Neuronal stem cell (in vitro differentiated cells): ENCODE results near the gene UBXN6.

ENCODE experiments used
- DNase-seq: peaks from one replicate; pipeline ENCODE4 v3.0.0-alpha.2; 2013; ENCODE audit warnings: low spot score
- H2AFZ ChIP-seq: one replicate; pipeline ENCODE4 v1.6.1; 2013; ENCODE audit warnings: mild to moderate bottlenecking, low read length, inconsistent platforms
- H2AK5ac ChIP-seq: 2 replicates; pipeline ENCODE4 v1.6.1; 2013; ENCODE audit warnings: low read depth, mild to moderate bottlenecking, inconsistent platforms, low read length, moderate library complexity, mixed read lengths
- H2BK120ac ChIP-seq: 2 replicates; pipeline ENCODE4 v1.6.1; 2013; ENCODE audit warnings: low read depth, mild to moderate bottlenecking, inconsistent platforms, low read length, moderate library complexity, mixed read lengths
- H2BK12ac ChIP-seq: one replicate; pipeline ENCODE4 v1.6.1; 2013; ENCODE audit warnings: low read length, inconsistent platforms
- H2BK15ac ChIP-seq: 2 replicates; pipeline ENCODE4 v1.6.1; 2013; ENCODE audit warnings: mild to moderate bottlenecking, low read length, inconsistent platforms, mixed read lengths
- H2BK5ac ChIP-seq: one replicate; pipeline ENCODE4 v1.6.1; 2013; ENCODE audit warnings: inconsistent platforms, mild to moderate bottlenecking, low read length, moderate library complexity
- H3K14ac ChIP-seq: one replicate; pipeline ENCODE4 v1.6.1; 2013; ENCODE audit warnings: low read length, inconsistent platforms
- H3K18ac ChIP-seq: 2 replicates; pipeline ENCODE4 v1.6.1; 2013; ENCODE audit warnings: low read length, inconsistent platforms
- H3K23ac ChIP-seq: 2 replicates; pipeline ENCODE4 v1.6.1; 2013; ENCODE audit warnings: low read depth, mild to moderate bottlenecking, mixed read lengths, low read length, inconsistent platforms; ENCODE audit not compliant: poor library complexity
- H3K27ac ChIP-seq: replicated peaks from 3 replicates; pipeline ENCODE4 v1.5.1; 2013; ENCODE audit warnings: low read length, inconsistent platforms
- H3K27me3 ChIP-seq, 3 experiments: 2 replicates each; pipeline ENCODE4 v1.6.1; 2013; ENCODE audit warnings: low read length in 3 of 3, mild to moderate bottlenecking in 2 of 3, inconsistent platforms in 1 of 3, low read depth in 1 of 3, mixed read lengths in 1 of 3, moderate library complexity in 1 of 3; ENCODE audit not compliant: control insufficient read depth in 3 of 3, insufficient read depth in 3 of 3
- H3K36me3 ChIP-seq, 2 donors: replicated peaks in 1 of 2; 2 replicates each; pipeline ENCODE4 v1.6.1; 2013; ENCODE audit warnings: low read length in 2 of 2; ENCODE audit not compliant: control insufficient read depth in 2 of 2, insufficient read depth in 2 of 2
- H3K4ac ChIP-seq: 2 replicates; pipeline ENCODE4 v1.6.1; 2013; ENCODE audit warnings: inconsistent platforms, mild to moderate bottlenecking, low read length, moderate library complexity
- H3K4me1 ChIP-seq, 2 donors: 1 replicate in 1 of 2; 2 replicates in 1 of 2; pipeline ENCODE4 v1.6.1; 2013; ENCODE audit warnings: low read length in 2 of 2, low read depth in 1 of 2; ENCODE audit not compliant: control insufficient read depth in 2 of 2, insufficient read depth in 1 of 2
- H3K4me2 ChIP-seq: one replicate; pipeline ENCODE4 v1.6.1; 2013; ENCODE audit warnings: mild to moderate bottlenecking, low read length, inconsistent platforms; ENCODE audit not compliant: insufficient read depth, poor library complexity, severe bottlenecking
- H3K4me3 ChIP-seq, 2 donors: 2 replicates each; pipeline ENCODE4 v1.5.1; 2013; ENCODE audit warnings: low read length in 2 of 2, mild to moderate bottlenecking in 2 of 2, inconsistent platforms in 1 of 2, moderate library complexity in 1 of 2
- H3K79me1 ChIP-seq: one replicate; pipeline ENCODE4 v1.6.1; 2013; ENCODE audit warnings: low read depth, mild to moderate bottlenecking, inconsistent platforms, low read length, moderate library complexity
- H3K9ac ChIP-seq: one replicate; pipeline ENCODE4 v1.6.1; 2013; ENCODE audit warnings: mild to moderate bottlenecking, low read depth, low read length, inconsistent platforms; ENCODE audit not compliant: poor library complexity
- H3K9me3 ChIP-seq, 2 donors: replicated peaks in 1 of 2; 2 replicates each; pipeline versions ENCODE3 to v1.6.1; 2013; ENCODE audit warnings: low read length in 2 of 2, mild to moderate bottlenecking in 2 of 2, inconsistent platforms in 1 of 2, low read depth in 1 of 2, mixed read lengths in 1 of 2, moderate library complexity in 1 of 2; ENCODE audit not compliant: control insufficient read depth in 2 of 2, insufficient read depth in 1 of 2
- H4K8ac ChIP-seq: one replicate; pipeline ENCODE4 v1.6.1; 2013; ENCODE audit warnings: low read depth, mild to moderate bottlenecking, inconsistent platforms, low read length, moderate library complexity
- H4K91ac ChIP-seq: one replicate; pipeline ENCODE4 v1.6.1; 2013; ENCODE audit warnings: low read length, low read depth, mild to moderate bottlenecking, inconsistent platforms; ENCODE audit not compliant: poor library complexity
- WGBS, 2 donors: extraction: QIAGEN DNeasy Blood & Tissue Kit; methylation state at CpG; one replicate each; pipeline ENCODE4 v1.1.7; 2013; ENCODE audit warnings: missing lambda C conversion rate in 2 of 2, mixed read lengths in 1 of 2; ENCODE audit not compliant: insufficient read length in 2 of 2, insufficient replicate concordance in 1 of 2; ENCODE audit errors: extremely low coverage in 2 of 2; 5-methylcytosine and 5-hydroxymethylcytosine counted together

The UBXN6 gene

GRCh38 chr19:4454747-4455718, 2.6 kb downstream of the UBXN6 start:
- Histone ChIP-seq H3K79me1 (peaks cover 1% of the 10 kb centered on the region), H2AFZ (no peak overlapping the region), H3K14ac (no peak overlapping the region), H4K91ac (peak overlapping the region; percentile 68), H3K4me2 (no peak overlapping the region), H3K27me3 (no peaks in the 10 kb centered on the region), H2BK5ac (peak overlapping the region; percentile 46), H2BK12ac (no peak overlapping the region), H2BK120ac (no peak overlapping the region), H3K9me3 (no peaks in the 10 kb centered on the region), H3K23ac (no peak overlapping the region), H2BK15ac (no peak overlapping the region), H3K4ac (no peak overlapping the region), H3K4me1 (peaks cover 8 to 15% of the 10 kb centered on the region in 2 donors), H3K36me3 (peaks cover 6 to 37% of the 10 kb centered on the region in 2 donors), H3K4me3 (no peak overlapping the region), H3K9ac (peak overlapping the region; percentile 66), H4K8ac (no peak overlapping the region), H3K18ac (peak overlapping the region; percentile 27), H3K27ac (no peak overlapping the region), H2AK5ac (peak overlapping the region; percentile 86)
- WGBS, 2 donors, result no CpG with 5 or more reads among the region's 29 CpGs
- DNase-seq, result no peak

GRCh38 chr19:4453232-4454179, 4.1 kb downstream of the UBXN6 start:
- Histone ChIP-seq H2BK120ac (no peak overlapping the region), H3K14ac (no peak overlapping the region), H2BK12ac (peak overlapping the region; percentile 46), H3K27me3 (no peaks in the 10 kb centered on the region), H3K4me1 (peaks cover 10 to 15% of the 10 kb centered on the region in 2 donors), H3K4ac (no peak overlapping the region), H2BK15ac (no peak overlapping the region), H3K4me2 (no peak overlapping the region), H3K4me3 (no peak overlapping the region), H2AFZ (no peak overlapping the region), H2AK5ac (peak overlapping the region; percentile 72), H3K9ac (peak overlapping the region; percentile 68), H2BK5ac (peak overlapping the region; percentile 46), H3K36me3 (peaks cover 16 to 50% of the 10 kb centered on the region in 2 donors), H3K18ac (peak overlapping the region; percentile 41), H3K9me3 (no peaks in the 10 kb centered on the region), H3K27ac (no peak overlapping the region), H4K8ac (no peak overlapping the region), H3K79me1 (peaks cover 1% of the 10 kb centered on the region), H3K23ac (peak overlapping the region; percentile 69), H4K91ac (no peak overlapping the region)
- WGBS, 2 donors, result no CpG with 5 or more reads among the region's 34 CpGs
- no peak for DNase-seq

- H3K36me3 ChIP-seq, result peaks cover 25 to 61% of the 10 kb centered on the region in 2 donors
- H3K18ac ChIP-seq, result peak overlapping the region; percentile 44
- peak overlapping the region; percentile 46 for H2BK5ac ChIP-seq
Observed at GRCh38 chr19:4452230-4452990, 5.2 kb downstream of the UBXN6 start.

More at GRCh38 chr19:4452230-4452990, 5.2 kb downstream of the UBXN6 start:
- H4K91ac ChIP-seq, result no peak overlapping the region
- no peaks in the 10 kb centered on the region for H3K27me3 ChIP-seq
- no peak overlapping the region for H2BK120ac ChIP-seq
- no peak overlapping the region for H3K4me3 ChIP-seq
- no peak overlapping the region for H3K4ac ChIP-seq
- H2BK15ac ChIP-seq, result no peak overlapping the region
- H3K4me1 ChIP-seq, result peaks cover 9 to 13% of the 10 kb centered on the region in 2 donors
- DNase-seq, result no peak
- H3K27ac ChIP-seq, result no peak overlapping the region
- H2AK5ac ChIP-seq, result no peak overlapping the region
- peak overlapping the region; percentile 63 for H3K9ac ChIP-seq
- no peak overlapping the region for H3K14ac ChIP-seq
- no peak overlapping the region for H4K8ac ChIP-seq
- no peak overlapping the region for H3K4me2 ChIP-seq
- H3K79me1 ChIP-seq, result peaks cover 2% of the 10 kb centered on the region
- no peak overlapping the region for H2BK12ac ChIP-seq
- WGBS, 2 donors, result no CpG with 5 or more reads among the region's 24 CpGs
- no peak overlapping the region for H3K23ac ChIP-seq
- no peaks in the 10 kb centered on the region for H3K9me3 ChIP-seq
- no peak overlapping the region for H2AFZ ChIP-seq
